HTR-8/SVneo (cell line): ENCODE results near the gene TRAF1.

Source experiments
- DNase-seq: peaks from one replicate; pipeline ENCODE4 v3.0.0; 2011; ENCODE audit warnings: low spot score, mixed read lengths; ENCODE audit not compliant: insufficient read length
- FAIRE-seq: peaks from 2 replicates; lab custom pipeline; 2011; peaks lifted over from hg19 to GRCh38; lab: Jason Lieb, UNC

Gene TRAF1

DNA sequence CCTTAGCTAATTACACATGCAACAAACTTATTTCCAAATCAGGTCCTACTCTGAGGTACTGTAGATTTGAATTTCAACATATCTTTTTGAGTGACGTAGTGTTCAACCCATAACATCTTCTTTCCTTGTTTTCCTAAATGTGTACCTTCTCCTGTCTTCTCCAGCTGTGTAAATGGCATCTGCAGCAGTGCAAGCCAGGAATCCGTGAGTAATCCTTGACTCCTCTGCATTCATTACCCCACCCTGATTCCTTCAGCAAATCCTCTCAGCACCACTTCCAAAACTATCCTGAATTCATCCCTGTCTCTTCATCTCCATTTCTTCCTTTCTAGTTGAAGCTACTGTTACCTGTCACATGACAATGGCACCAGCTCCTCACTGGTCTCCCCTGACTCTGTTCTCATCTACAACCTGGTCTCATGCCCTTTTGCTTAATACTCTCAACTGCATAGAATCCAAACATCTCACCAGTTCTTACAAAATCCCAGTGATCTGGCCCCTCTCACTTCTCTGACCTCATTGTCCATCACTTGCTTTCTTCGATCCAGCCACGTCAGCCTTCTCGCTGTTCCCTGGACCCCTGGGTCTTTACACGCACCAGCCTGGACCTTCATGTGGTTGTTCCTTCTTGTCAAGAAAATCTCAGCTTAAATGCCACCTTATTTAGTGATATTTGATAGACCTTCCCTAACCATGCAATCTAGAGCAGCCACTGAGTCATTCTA, 14.6 kb upstream of the TRAF1 start:
- no peak for FAIRE-seq
- no peak for DNase-seq

- DNase-seq (no peak), FAIRE-seq (no peak)
Measured at GRCh38 chr9:120940573-120940972, 14.0 kb upstream of the TRAF1 start.

DNA sequence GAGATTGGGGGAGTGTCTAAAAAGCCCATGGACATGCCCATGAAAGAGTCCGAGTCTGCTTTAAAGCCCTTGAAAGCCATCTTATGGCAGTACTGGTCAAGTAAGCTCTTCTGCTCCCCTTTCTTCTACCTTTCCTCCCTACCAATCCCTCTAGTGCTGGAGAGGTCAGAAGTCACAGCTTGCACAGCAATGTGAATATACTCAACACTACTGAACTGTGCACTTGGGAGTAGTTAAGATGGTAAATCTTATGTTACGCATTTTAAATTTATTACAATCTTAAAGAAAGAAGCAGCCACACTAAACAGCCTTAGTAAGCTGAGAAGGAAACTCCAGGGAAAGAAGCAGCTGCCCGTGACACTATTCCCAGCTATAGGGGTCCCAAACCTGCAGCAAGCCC, 12.3 kb upstream of the TRAF1 start:
- FAIRE-seq: no peak
- no peak for DNase-seq

GRCh38 chr9:120937596-120937995, 11.0 kb upstream of the TRAF1 start:
- no peak for FAIRE-seq
- no peak for DNase-seq

GRCh38 chr9:120937127-120937526, 10.5 kb upstream of the TRAF1 start:
- no peak for DNase-seq
- FAIRE-seq: no peak

GRCh38 chr9:120936764-120937122, 10.1 kb upstream of the TRAF1 start:
- DNase-seq (no peak), FAIRE-seq (no peak)

GRCh38 chr9:120936011-120936763, 9.6 kb upstream of the TRAF1 start:
- DNase-seq (peak; percentile 81), FAIRE-seq (no peak)

DNA sequence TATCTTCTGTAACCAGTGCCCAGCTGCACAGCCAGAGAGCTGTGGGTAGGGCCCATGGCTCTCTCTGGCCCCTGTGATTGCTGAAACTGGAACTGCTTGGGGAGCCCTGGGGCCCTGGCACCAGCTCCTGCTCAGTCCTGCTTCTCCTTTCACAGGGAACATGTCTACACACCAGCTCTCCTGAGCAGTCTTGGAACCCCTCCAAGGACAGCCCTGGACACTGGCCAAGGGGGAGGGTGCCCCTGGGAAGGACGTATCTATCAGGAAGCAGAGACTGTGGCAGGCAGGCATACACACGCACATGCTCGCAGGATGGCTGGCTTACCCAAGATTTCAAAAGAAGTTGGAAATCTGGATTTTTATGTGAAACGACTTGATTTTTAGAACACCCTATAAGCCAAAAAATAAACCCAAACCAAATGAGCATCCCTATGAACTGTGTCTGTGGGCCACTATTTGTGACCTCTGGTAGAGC, 8.8 kb upstream of the TRAF1 start:
- DNase-seq (peak; percentile 60), FAIRE-seq (no peak)

DNA sequence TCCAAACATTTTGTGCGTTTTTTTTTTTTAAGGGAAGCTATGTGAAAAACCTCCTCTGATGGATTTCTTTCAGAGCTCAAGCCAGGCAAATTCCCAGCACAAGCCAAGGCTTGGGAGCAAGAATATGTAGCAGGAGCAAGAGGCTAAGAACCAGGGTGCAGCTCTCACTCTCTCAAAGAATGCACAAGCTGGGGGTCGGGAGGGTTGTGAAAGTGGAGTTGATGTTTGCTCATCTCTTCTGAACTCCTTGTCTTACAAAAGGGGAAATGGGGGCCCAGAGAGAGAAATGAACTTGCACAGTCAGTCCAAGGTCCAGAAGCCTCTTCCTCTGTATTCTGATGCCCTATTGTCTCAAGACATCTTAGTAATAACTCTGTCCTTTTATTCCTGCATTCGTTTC, 7.7 kb upstream of the TRAF1 start:
- DNase-seq: no peak

GRCh38 chr9:120933310-120934055, 6.9 kb upstream of the TRAF1 start:
- no peak for FAIRE-seq
- no peak for DNase-seq

More for the DNA sequence above, 7.7 kb upstream of the TRAF1 start:
- FAIRE-seq: no peak

- DNase-seq: no peak
- FAIRE-seq: no peak
Measured at GRCh38 chr9:120932086-120932823, 5.7 kb upstream of the TRAF1 start.

GRCh38 chr9:120931231-120932085, 4.9 kb upstream of the TRAF1 start:
- peak; percentile 44 for DNase-seq
- no peak for FAIRE-seq

DNA sequence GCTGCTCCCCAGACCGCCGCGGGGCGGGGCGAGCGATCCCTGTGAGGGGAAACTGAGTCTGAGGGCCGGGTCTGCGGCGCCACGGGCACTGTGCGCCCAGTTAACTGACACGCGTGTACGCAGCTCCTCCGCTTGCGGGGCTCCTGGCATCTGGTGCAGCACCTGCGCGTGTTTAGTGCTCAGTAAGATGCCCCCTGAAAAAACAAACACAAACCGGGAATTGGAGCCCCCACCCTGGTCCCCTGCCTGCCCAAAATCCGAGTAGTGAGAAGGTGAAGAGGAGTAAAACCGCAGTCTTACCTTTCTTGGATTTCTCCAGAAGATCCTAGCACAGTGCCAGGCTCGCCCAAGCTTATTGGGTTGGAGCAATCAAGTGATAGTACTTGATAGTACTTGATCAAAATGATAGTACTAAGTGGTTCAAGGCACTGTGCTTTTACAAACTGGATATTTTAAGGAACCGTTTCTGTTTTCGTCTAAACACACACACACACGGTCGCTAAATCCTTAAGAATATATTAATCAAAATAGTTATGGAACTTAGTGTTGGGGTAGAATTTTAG, 2.7 kb upstream of the TRAF1 start:
- FAIRE-seq: no peak
- no peak for DNase-seq

DNA sequence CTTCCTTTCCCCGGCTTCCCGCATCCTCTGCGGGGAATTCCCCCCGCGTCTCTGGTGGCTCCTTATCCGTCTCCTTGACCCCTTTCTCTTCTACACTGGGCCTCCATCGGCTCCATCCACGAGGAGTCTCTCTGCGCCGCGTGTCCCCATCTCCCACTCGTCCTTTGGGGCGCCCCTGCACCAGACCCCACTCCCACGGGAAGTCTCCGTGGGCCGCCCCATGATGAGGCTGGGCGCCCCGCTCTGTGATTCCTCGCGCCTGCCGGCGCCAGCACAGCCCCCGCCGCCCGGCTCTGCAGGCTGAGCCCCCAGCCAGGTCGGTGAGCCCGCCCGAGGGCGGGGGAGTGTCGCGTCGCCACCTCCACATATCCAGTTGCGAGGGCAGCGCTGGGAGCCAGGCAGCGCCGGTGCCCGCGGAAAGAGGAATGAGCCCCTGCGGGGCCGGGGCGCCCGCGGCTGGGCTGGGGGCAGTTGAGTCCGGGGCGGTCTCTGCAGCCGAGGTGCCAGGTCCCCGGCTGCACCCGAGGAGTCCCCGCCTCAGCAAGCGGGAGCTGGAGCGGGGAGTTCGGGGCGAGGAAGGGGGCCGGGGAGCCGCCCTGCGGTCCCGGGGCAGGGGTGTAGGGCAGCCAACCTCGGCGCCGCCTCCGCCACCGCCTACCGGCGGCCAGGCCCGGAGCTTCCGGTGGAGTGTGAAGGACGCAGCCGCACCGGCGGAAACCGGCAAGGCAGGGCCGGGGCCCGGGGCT, 2.1 kb upstream of the TRAF1 start:
- DNase-seq (no peak), FAIRE-seq (no peak)

GRCh38 chr9:120928015-120928482, 1.5 kb upstream of the TRAF1 start:
- FAIRE-seq (no peak), DNase-seq (no peak)

- FAIRE-seq: no peak
Measured at GRCh38 chr9:120927269-120928014, 846 bp upstream of the TRAF1 start.

GRCh38 chr9:120925535-120926396, 830 bp downstream of the TRAF1 start:
- peak; percentile 45 for DNase-seq
- FAIRE-seq: no peak

More at GRCh38 chr9:120927269-120928014, 846 bp upstream of the TRAF1 start:
- DNase-seq: no peak
